ENCODE data around the gene HEATR5B. TPM values are rescaled to one million over a fixed set of nuclear protein-coding genes. Genes with fewer than 3 reads are reported as not detected.

HEATR5B gene
- total and polyA plus RNA-seq, 9 of the 15 experiments (the other 6 are each of a cell fraction or from before 2014, with no cell fraction given), result 4.2 to 21.7 (median 12.2) TPM

DNA sequence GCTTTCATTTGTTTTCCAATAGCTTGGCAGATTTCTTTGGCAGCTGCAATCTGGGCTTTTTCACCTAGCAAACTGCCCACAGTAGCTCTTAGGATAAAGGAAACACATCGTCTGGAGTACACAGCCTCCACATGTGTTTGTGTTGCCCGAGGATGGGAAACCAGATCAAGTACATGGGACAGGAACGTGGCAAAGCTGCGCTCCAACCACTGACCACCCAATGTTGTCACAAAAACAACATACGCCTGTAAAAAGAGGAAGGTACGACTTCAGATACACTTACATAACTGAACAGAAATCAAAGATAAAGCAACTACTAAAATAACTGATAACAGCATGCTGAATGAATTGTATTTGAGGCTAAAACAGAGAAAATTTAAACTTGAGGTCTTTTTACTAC lies 15.5 kb downstream of the HEATR5B start:
- Histone ChIP-seq H3K27me3 (ENCODE audit: control insufficient read depth in 2 of 2, insufficient read depth in 2 of 2, low read length in 2 of 2) (no peaks in the 10 kb centered on the region), H3K9me3 (replicated peaks; ENCODE audit: control insufficient read depth, insufficient read depth, low read depth, low read length) (no peaks in the 10 kb centered on the region), H3K79me2 (ENCODE audit: control insufficient read depth, insufficient read depth, low read length) (no peaks in the 10 kb centered on the region), H3K4me1 (replicated peaks in 1 of 2; ENCODE audit: control insufficient read depth in 2 of 2, insufficient read depth in 2 of 2, low read length in 2 of 2) (no peaks in the 10 kb centered on the region), H3K27ac (ENCODE audit: extremely low read depth, low read depth, low read length) (no peak overlapping the region), H3K4me2 (ENCODE audit: insufficient read depth, low read length) (no peak overlapping the region), H3K4me3 (no peak overlapping the region), H3K9me1 (ENCODE audit: control insufficient read depth, insufficient read depth, low read length) (no peaks in the 10 kb centered on the region), H3K9ac (ENCODE audit: insufficient read depth in 1 of 2, low read depth in 2 of 2, low read length in 2 of 2) (no peak overlapping the region), H4K20me1 (replicated peaks; ENCODE audit: control insufficient read depth, insufficient read depth, low read length) (no peaks in the 10 kb centered on the region), H2AFZ (ENCODE audit: low read depth, low read length) (no peak overlapping the region), H3K36me3 (ENCODE audit: control insufficient read depth, insufficient read depth, low read length) (peaks cover 56% of the 10 kb centered on the region; the same call in 2 of the 3 replicates)
- intact Hi-C loops (cut with micrococcal nuclease), result no loop called here
- in situ Hi-C loops (cut with MboI), result no loop called here
- ChIA-PET POLR2A (interaction anchor here (1.1 kb wide), 1 partner anchor 9 kb away, joined by 3 read pairs; no protein-coding TSS in a partner anchor), CTCF (ENCODE audit: low intra/inter-chr PET ratio) (no interaction called here)
- FAIRE-seq (no peak), DNase-seq (ENCODE audit: extremely low read depth in 1 of 4, low spot score in 3 of 4) (no peak), ATAC-seq (no peak)
- 74% methylated on average over 6 of the region's 6 CpGs for WGBS (ENCODE audit: insufficient coverage, low coverage, missing lambda C conversion rate)
- no TSS peak for BruUV-seq (replicated peaks)
- TF ChIP-seq POLR3A (IDR thresholded peaks at IDR 0.05; ENCODE audit: borderline replicate concordance, extremely low read depth, insufficient read depth, insufficient read length) (no peak), TAF9B (IDR thresholded peaks at IDR 0.05; ENCODE audit: partially characterized antibody) (no peak), NONO (IDR thresholded peaks at IDR 0.05; ENCODE audit: low read depth in 2 of 2, low read length in 1 of 2) (no peak), CHD7 (IDR thresholded peaks at IDR 0.05; ENCODE audit: low read depth, low read length) (no peak), ZNF436 (CRISPR knock-in tag; IDR thresholded peaks at IDR 0.05) (no peak), NCOR1 (IDR thresholded peaks at IDR 0.05) (no peak), ZNF398 (CRISPR knock-in tag; IDR thresholded peaks at IDR 0.05) (no peak)
- TF ChIP-seq, protein P1, sequence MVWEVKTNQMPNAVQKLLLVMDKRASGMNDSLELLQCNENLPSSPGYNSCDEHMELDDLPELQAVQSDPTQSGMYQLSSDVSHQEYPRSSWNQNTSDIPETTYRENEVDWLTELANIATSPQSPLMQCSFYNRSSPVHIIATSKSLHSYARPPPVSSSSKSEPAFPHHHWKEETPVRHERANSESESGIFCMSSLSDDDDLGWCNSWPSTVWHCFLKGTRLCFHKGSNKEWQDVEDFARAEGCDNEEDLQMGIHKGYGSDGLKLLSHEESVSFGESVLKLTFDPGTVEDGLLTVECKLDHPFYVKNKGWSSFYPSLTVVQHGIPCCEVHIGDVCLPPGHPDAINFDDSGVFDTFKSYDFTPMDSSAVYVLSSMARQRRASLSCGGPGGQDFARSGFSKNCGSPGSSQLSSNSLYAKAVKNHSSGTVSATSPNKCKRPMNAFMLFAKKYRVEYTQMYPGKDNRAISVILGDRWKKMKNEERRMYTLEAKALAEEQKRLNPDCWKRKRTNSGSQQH (CRISPR knock-in tag; IDR thresholded peaks at IDR 0.05), result no peak
